ENCODE results near the gene WNT7B. TPM values are rescaled to one million over a fixed set of nuclear protein-coding genes. Genes with fewer than 3 reads are reported as not detected.

WNT7B gene
- total and polyA plus RNA-seq, 2 experiments from 2014 or later = 0.10 TPM; not detected in 1

DNA sequence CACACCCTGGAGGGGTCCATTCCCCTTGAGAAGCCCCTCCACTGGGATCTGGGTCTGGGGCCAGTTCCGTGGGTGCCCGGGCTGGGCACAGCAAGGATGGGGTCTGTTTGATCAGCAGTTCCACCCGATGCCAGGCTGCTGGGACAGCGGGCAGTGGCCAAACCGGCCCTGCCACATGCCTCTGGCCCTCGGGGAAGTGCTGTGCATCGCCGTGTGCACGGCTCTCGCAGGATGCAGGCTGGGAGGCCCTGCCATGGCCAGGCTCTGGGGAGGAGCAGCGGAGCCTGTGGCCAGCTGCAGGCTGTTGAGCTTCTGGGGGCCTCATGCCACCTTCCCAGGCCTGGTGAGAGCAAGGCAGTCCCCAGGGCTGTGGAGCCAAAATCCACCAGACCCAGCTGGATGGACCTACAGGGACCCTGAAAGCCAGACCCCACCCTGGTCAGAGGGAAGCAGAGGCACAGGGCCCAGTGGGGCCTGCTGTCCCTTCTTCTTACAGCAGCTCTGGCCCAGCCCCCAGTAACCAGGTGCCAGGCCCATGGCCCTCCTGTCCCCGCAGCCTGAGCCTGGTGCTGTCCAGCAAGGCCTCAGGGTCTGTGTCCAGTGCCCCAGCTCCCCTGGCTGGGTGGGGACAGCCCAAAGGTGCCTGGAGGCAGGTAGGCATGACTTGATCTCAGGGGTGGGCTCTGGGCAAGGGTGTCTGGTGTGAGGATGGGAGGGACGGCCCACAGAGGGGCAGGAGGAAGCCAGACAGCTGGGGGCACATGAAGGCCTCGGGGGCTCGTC is 57.3 kb downstream of the WNT7B start (continued):
- TF ChIP-seq ZNF462 (CRISPR knock-in tag; IDR thresholded peaks at IDR 0.05) = no peak
- TF ChIP-seq, protein P1, sequence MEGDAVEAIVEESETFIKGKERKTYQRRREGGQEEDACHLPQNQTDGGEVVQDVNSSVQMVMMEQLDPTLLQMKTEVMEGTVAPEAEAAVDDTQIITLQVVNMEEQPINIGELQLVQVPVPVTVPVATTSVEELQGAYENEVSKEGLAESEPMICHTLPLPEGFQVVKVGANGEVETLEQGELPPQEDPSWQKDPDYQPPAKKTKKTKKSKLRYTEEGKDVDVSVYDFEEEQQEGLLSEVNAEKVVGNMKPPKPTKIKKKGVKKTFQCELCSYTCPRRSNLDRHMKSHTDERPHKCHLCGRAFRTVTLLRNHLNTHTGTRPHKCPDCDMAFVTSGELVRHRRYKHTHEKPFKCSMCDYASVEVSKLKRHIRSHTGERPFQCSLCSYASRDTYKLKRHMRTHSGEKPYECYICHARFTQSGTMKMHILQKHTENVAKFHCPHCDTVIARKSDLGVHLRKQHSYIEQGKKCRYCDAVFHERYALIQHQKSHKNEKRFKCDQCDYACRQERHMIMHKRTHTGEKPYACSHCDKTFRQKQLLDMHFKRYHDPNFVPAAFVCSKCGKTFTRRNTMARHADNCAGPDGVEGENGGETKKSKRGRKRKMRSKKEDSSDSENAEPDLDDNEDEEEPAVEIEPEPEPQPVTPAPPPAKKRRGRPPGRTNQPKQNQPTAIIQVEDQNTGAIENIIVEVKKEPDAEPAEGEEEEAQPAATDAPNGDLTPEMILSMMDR (conservative IDR thresholded peaks at IDR 0.05; ENCODE audit: low read depth in 2 of 2) = no peak

DNA sequence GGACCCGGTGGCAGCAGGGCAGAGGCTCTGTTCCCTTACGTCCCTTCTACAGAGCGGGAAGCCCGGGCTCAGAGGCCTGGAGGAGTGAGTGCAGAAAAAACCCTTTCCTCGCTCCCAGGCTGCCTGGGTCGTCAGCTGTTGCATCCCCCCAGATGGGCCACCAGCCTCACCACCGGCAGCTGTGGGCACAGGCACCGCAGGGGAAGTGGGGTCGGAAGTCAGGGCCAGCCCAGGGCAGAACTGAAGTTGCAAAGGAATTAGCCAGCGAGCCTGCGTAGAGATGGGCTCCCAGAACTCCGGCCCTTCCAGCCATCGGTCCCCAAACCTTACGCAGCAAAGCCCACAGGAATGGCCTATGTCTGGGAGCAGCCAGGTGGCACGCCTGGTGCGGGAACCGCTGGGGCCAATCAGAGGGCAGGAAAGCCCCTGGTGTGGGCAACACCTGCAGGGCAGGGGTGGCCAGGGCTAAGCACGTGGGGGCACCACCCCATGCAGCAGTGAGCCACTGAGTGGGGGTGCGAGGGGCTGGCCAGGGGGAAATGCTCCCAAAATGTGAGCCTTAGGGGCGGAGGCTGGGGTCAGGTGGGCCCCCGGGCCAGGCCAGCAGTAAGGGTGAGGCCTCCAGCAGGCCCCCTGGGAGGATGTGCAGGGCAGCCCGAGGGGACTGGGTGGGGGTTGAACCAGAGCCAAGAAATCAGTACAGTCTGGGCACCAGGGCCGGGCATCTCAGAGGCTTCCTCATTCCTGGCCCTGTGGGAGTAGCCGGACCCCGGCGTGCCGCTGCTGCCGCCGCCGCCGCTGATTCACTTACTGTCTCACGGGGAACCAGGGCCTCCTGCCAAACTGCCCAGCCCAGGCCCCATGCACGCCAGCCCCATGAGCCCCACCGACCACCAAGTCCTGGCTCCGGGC is 58.2 kb downstream of the WNT7B start:
- Mint-ChIP-seq H3K4me1 (no peaks in the 10 kb centered on the region; the same call in 2 of the 3 replicates), H3K9me3 (no peaks in the 10 kb centered on the region; the same call in 1 of the 3 replicates), H3K27ac (no peak overlapping the region), H3K36me3 (ENCODE audit: low read depth) (no peaks in the 10 kb centered on the region), H3K4me3 (no peak overlapping the region), H3K27me3 (ENCODE audit: insufficient read depth, low read depth, poor library complexity) (peaks cover 8% of the 10 kb centered on the region)
- H3K36me3 ChIP-seq (ENCODE audit: insufficient read depth) = no peaks in the 10 kb centered on the region
- no peak for DNase-seq (ENCODE audit: low spot score)
- H3K4me1 ChIP-seq (ENCODE audit: insufficient read depth) = no peaks in the 10 kb centered on the region
- H3K4me3 ChIP-seq = no peak overlapping the region
- no peak overlapping the region for H2AFZ ChIP-seq
- no peak for ATAC-seq
- H3K4me2 ChIP-seq = no peak overlapping the region
- H4K20me1 ChIP-seq (replicated peaks; ENCODE audit: insufficient read depth) = no peaks in the 10 kb centered on the region
- no peaks in the 10 kb centered on the region for H3K79me2 ChIP-seq (replicated peaks; ENCODE audit: insufficient read depth)
- H3K27ac ChIP-seq (ENCODE audit: low read depth) = no peak overlapping the region
- no peaks in the 10 kb centered on the region for H3K9me2 ChIP-seq (ENCODE audit: insufficient read depth)
- H3K27me3 ChIP-seq (ENCODE audit: insufficient read depth) = no peaks in the 10 kb centered on the region
- no peaks in the 10 kb centered on the region for H3F3A ChIP-seq (replicated peaks; ENCODE audit: low read depth)
- TF ChIP-seq EZH2phosphoT487 (IDR thresholded peaks at IDR 0.05; ENCODE audit: unreplicated experiment) = no peak
- TF ChIP-seq, protein P2, sequence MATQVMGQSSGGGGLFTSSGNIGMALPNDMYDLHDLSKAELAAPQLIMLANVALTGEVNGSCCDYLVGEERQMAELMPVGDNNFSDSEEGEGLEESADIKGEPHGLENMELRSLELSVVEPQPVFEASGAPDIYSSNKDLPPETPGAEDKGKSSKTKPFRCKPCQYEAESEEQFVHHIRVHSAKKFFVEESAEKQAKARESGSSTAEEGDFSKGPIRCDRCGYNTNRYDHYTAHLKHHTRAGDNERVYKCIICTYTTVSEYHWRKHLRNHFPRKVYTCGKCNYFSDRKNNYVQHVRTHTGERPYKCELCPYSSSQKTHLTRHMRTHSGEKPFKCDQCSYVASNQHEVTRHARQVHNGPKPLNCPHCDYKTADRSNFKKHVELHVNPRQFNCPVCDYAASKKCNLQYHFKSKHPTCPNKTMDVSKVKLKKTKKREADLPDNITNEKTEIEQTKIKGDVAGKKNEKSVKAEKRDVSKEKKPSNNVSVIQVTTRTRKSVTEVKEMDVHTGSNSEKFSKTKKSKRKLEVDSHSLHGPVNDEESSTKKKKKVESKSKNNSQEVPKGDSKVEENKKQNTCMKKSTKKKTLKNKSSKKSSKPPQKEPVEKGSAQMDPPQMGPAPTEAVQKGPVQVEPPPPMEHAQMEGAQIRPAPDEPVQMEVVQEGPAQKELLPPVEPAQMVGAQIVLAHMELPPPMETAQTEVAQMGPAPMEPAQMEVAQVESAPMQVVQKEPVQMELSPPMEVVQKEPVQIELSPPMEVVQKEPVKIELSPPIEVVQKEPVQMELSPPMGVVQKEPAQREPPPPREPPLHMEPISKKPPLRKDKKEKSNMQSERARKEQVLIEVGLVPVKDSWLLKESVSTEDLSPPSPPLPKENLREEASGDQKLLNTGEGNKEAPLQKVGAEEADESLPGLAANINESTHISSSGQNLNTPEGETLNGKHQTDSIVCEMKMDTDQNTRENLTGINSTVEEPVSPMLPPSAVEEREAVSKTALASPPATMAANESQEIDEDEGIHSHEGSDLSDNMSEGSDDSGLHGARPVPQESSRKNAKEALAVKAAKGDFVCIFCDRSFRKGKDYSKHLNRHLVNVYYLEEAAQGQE (IDR thresholded peaks at IDR 0.05; ENCODE audit: unreplicated experiment) = no peak
- TF ChIP-seq JUNB (IDR thresholded peaks at IDR 0.05; ENCODE audit: unreplicated experiment) = no peak
- TF ChIP-seq CREB1 (CRISPR knock-in tag; IDR thresholded peaks at IDR 0.05; ENCODE audit: low read depth) = no peak
- TF ChIP-seq POLR2AphosphoS5 (IDR thresholded peaks at IDR 0.05; ENCODE audit: low read depth) = no peak
- TF ChIP-seq NANOG (IDR thresholded peaks at IDR 0.05; ENCODE audit: borderline replicate concordance) = no peak

All from GM23338 (cell line).